MM.1S (cell line): ENCODE results near the gene KRT84.

Experiments used
- DNase-seq: peaks from one replicate; pipeline ENCODE4 v3.0.0-alpha.2; 2015
- H2AFZ ChIP-seq: fragments of 300-600 bp; sonication (generic); 2 replicates; pipeline ENCODE4 v1.6.0; 2016; ENCODE audit warnings: antibody characterized with exemption, low read length
- H3F3A ChIP-seq: fragments of 300-600 bp; sonication (generic); 2 replicates; pipeline ENCODE4 v1.6.1; 2016; ENCODE audit warnings: mild to moderate bottlenecking, antibody characterized with exemption, low read length, moderate library complexity, mixed read lengths; ENCODE audit not compliant: insufficient read depth
- H3K27ac ChIP-seq: fragments of 300-600 bp; sonication (generic); 2 replicates; pipeline ENCODE4 v1.5.1; 2016; ENCODE audit warnings: mild to moderate bottlenecking, low read length
- H3K27me3 ChIP-seq: fragments of 300-600 bp; sonication (generic); replicated peaks from 2 replicates; pipeline ENCODE4 v1.6.0; 2016; ENCODE audit warnings: low read length; ENCODE audit not compliant: insufficient read depth
- H3K36me3 ChIP-seq: fragments of 300-600 bp; sonication (generic); replicated peaks from 2 replicates; pipeline ENCODE4 v1.6.1; 2016; ENCODE audit warnings: mild to moderate bottlenecking, low read length, mixed read lengths; ENCODE audit not compliant: insufficient read depth
- H3K4me1 ChIP-seq: fragments of 300-600 bp; sonication (generic); 2 replicates; pipeline ENCODE4 v1.6.1; 2016; ENCODE audit warnings: low read length, mixed read lengths
- H3K4me2 ChIP-seq: fragments of 300-600 bp; sonication (generic); 2 replicates; pipeline ENCODE4 v1.6.0; 2016; ENCODE audit warnings: low read depth, low read length
- H3K4me3 ChIP-seq: fragments of 300-600 bp; sonication (generic); 2 replicates; pipeline ENCODE4 v1.5.1; 2016; ENCODE audit warnings: low read length, mixed read lengths
- H3K79me2 ChIP-seq: fragments of 300-600 bp; sonication (generic); 2 replicates; pipeline ENCODE4 v1.6.1; 2016; ENCODE audit warnings: mixed run types, low read length, mixed read lengths
- H3K9ac ChIP-seq: fragments of 300-600 bp; sonication (generic); 2 replicates; pipeline ENCODE4 v1.6.1; 2016; ENCODE audit warnings: low read length, mixed read lengths
- H3K9me2 ChIP-seq: fragments of 300-600 bp; sonication (generic); replicated peaks from 2 replicates; pipeline ENCODE4 v1.6.1; 2016; ENCODE audit warnings: mild to moderate bottlenecking, low read length, mixed read lengths; ENCODE audit not compliant: insufficient read depth
- H3K9me3 ChIP-seq: fragments of 300-600 bp; sonication (generic); replicated peaks from 2 replicates; pipeline ENCODE4 v1.6.1; 2016; ENCODE audit warnings: mild to moderate bottlenecking, low read length, mixed read lengths; ENCODE audit not compliant: insufficient read depth
- H4K20me1 ChIP-seq: fragments of 300-600 bp; sonication (generic); 2 replicates; pipeline ENCODE4 v1.6.1; 2016; ENCODE audit warnings: mild to moderate bottlenecking, low read length, moderate library complexity, mixed read lengths; ENCODE audit not compliant: insufficient read depth
- CTCF ChIP-seq: fragments of 300-600 bp; sonication (generic); IDR thresholded peaks from 2 replicates; pipeline ENCODE4 v1.5.1; 2016; ENCODE audit warnings: antibody characterized with exemption, low read length, mixed read lengths
- EZH2 ChIP-seq: fragments of 300-600 bp; sonication (generic); optimal IDR thresholded peaks from 2 replicates; pipeline ENCODE3; 2017; ENCODE audit warnings: low read depth, mild to moderate bottlenecking, antibody characterized with exemption, low read length, mixed read lengths
- EZH2phosphoT487 ChIP-seq: fragments of 300-600 bp; sonication (generic); IDR thresholded peaks from 2 replicates; pipeline ENCODE4 v1.6.1; 2018; ENCODE audit warnings: antibody characterized with exemption, low read length

KRT84 gene

GRCh38 chr12:52360663-52361271 is 24.7 kb downstream of the KRT84 start:
- no peaks in the 10 kb centered on the region for H3K9me2 ChIP-seq
- H3K4me3 ChIP-seq, result no peak overlapping the region
- no peak for DNase-seq
- H3K4me2 ChIP-seq, result no peak overlapping the region
- no peaks in the 10 kb centered on the region for H3K79me2 ChIP-seq
- peaks cover 6% of the 10 kb centered on the region; the same call in 1 of the 2 replicates for H3K4me1 ChIP-seq
- H3K9ac ChIP-seq, result no peak overlapping the region
- H3K27me3 ChIP-seq, result peaks cover 88% of the 10 kb centered on the region
- no peak overlapping the region for H2AFZ ChIP-seq
- no peaks in the 10 kb centered on the region for H4K20me1 ChIP-seq
- H3F3A ChIP-seq, result no peaks in the 10 kb centered on the region
- TF ChIP-seq EZH2 (no peak), EZH2phosphoT487 (no peak)
- no peak overlapping the region for H3K27ac ChIP-seq
- H3K36me3 ChIP-seq, result no peaks in the 10 kb centered on the region
- no peaks in the 10 kb centered on the region for H3K9me3 ChIP-seq

GRCh38 chr12:52360106-52360662 is 25.3 kb downstream of the KRT84 start:
- no peaks in the 10 kb centered on the region for H3K9me2 ChIP-seq
- H3K36me3 ChIP-seq, result no peaks in the 10 kb centered on the region
- H4K20me1 ChIP-seq, result no peaks in the 10 kb centered on the region
- H3K27me3 ChIP-seq, result peaks cover 88% of the 10 kb centered on the region
- TF ChIP-seq EZH2 (no peak), CTCF (no peak), EZH2phosphoT487 (no peak)
- H3K4me1 ChIP-seq, result peaks cover 6% of the 10 kb centered on the region; the same call in 1 of the 2 replicates
- no peak overlapping the region for H3K4me3 ChIP-seq
- H3F3A ChIP-seq, result no peaks in the 10 kb centered on the region
- H3K79me2 ChIP-seq, result no peaks in the 10 kb centered on the region
- H3K27ac ChIP-seq, result no peak overlapping the region
- no peak overlapping the region for H3K4me2 ChIP-seq
- no peak overlapping the region for H2AFZ ChIP-seq
- H3K9ac ChIP-seq, result no peak overlapping the region
- no peaks in the 10 kb centered on the region for H3K9me3 ChIP-seq
- DNase-seq, result no peak

- no peaks in the 10 kb centered on the region for H3F3A ChIP-seq
- no peaks in the 10 kb centered on the region for H4K20me1 ChIP-seq
- H3K27ac ChIP-seq, result no peak overlapping the region
- no peak overlapping the region for H3K4me3 ChIP-seq
- H3K9me2 ChIP-seq, result no peaks in the 10 kb centered on the region
- no peak for DNase-seq
- no peak overlapping the region for H3K9ac ChIP-seq
- no peaks in the 10 kb centered on the region for H3K36me3 ChIP-seq
- peaks cover 88% of the 10 kb centered on the region for H3K27me3 ChIP-seq
- no peaks in the 10 kb centered on the region for H3K9me3 ChIP-seq
- no peak overlapping the region for H3K4me2 ChIP-seq
- no peaks in the 10 kb centered on the region for H3K79me2 ChIP-seq
- H2AFZ ChIP-seq, result no peak overlapping the region
- TF ChIP-seq EZH2phosphoT487, result no peak
- TF ChIP-seq EZH2, result no peak
- no peak for TF ChIP-seq CTCF
- peaks cover 6% of the 10 kb centered on the region; the same call in 1 of the 2 replicates for H3K4me1 ChIP-seq
Observed at GRCh38 chr12:52359621-52360061, 25.8 kb downstream of the KRT84 start.
